SU-DHL-6 (cell line): ENCODE measurements around the gene SERBP1.

Experiments used
- H2AFZ ChIP-seq: fragments of 200-600 bp; sonication (generic); 2 replicates; pipeline ENCODE4 v1.6.1; 2014; ENCODE audit warnings: low read depth, mild to moderate bottlenecking, moderate library complexity, mixed read lengths, antibody characterized with exemption, low read length; ENCODE audit not compliant: severe bottlenecking
- H3F3A ChIP-seq: fragments of 200-600 bp; shearing (Covaris generic); 2 replicates; pipeline ENCODE4 v1.6.0; 2016; ENCODE audit warnings: antibody characterized with exemption, mild to moderate bottlenecking; ENCODE audit not compliant: insufficient read depth
- H3K27ac ChIP-seq: fragments of 200-600 bp; sonication (generic); 2 replicates; pipeline ENCODE4 v1.5.1; 2016; ENCODE audit warnings: low read depth, mild to moderate bottlenecking, low read length, moderate library complexity, mixed read lengths
- H3K27me3 ChIP-seq: fragments of 200-600 bp; sonication (generic), shearing (Covaris generic); 2 replicates; pipeline ENCODE4 v1.6.0; 2014; ENCODE audit warnings: mild to moderate bottlenecking, low read length
- H3K36me3 ChIP-seq: fragments of 200-600 bp; sonication (generic); 2 replicates; pipeline ENCODE4 v1.6.1; 2014; ENCODE audit warnings: mild to moderate bottlenecking, low read length, mixed read lengths
- H3K4me2 ChIP-seq: fragments of 300-600, 200-600 bp; shearing (Covaris generic), sonication (generic); 2 replicates; pipeline ENCODE4 v1.6.0; 2014; ENCODE audit warnings: low read length, low read depth, mild to moderate bottlenecking; ENCODE audit not compliant: poor library complexity, severe bottlenecking
- H3K4me3 ChIP-seq: fragments of 200-600 bp; sonication (generic); 2 replicates; pipeline ENCODE4 v1.5.1; 2014; ENCODE audit warnings: antibody characterized with exemption, low read length, mild to moderate bottlenecking, mixed read lengths; ENCODE audit not compliant: insufficient read depth, poor library complexity, severe bottlenecking
- H3K79me2 ChIP-seq: fragments of 200-600 bp; sonication (generic); 2 replicates; pipeline ENCODE4 v1.6.1; 2014; ENCODE audit warnings: mild to moderate bottlenecking, low read length, moderate library complexity; ENCODE audit not compliant: insufficient read depth
- H3K9ac ChIP-seq: fragments of 200-600 bp; sonication (generic); 2 replicates; pipeline ENCODE4 v1.7.0; 2014; ENCODE audit warnings: mild to moderate bottlenecking, low read length
- H3K9me2 ChIP-seq: fragments of 200-600 bp; sonication (generic); replicated peaks from 2 replicates; pipeline ENCODE4 v1.6.1; 2014; ENCODE audit warnings: low read length; ENCODE audit not compliant: insufficient read depth
- H3K9me3 ChIP-seq: fragments of 200-600 bp; sonication (generic); 2 replicates; pipeline ENCODE4 v1.6.1; 2014; ENCODE audit warnings: low read length, mixed read lengths; ENCODE audit not compliant: insufficient read depth
- H4K20me1 ChIP-seq: fragments of 200-600 bp; sonication (generic); 2 replicates; pipeline ENCODE4 v1.6.1; 2014; ENCODE audit warnings: low read depth, mild to moderate bottlenecking, antibody characterized with exemption, low read length, moderate library complexity, mixed read lengths
- CTCF ChIP-seq: fragments of 200-600 bp; sonication (generic); IDR thresholded peaks from one replicate; pipeline ENCODE4 v1.5.1; 2017; ENCODE audit warnings: antibody characterized with exemption, mild to moderate bottlenecking, low read length, moderate library complexity; ENCODE audit not compliant: insufficient read depth, poor library complexity, severe bottlenecking
- EZH2phosphoT487 ChIP-seq: fragments of 200-600 bp; sonication (generic), shearing (Covaris generic); conservative IDR thresholded peaks from 2 replicates; pipeline ENCODE4 v1.6.1; 2018; ENCODE audit warnings: mild to moderate bottlenecking, antibody characterized with exemption, low read length, moderate library complexity, mixed read lengths

The SERBP1 gene

GRCh38 chr1:67399199-67399993 is 30.8 kb downstream of the SERBP1 start:
- Histone ChIP-seq H3F3A (peaks cover 13% of the 10 kb centered on the region; the same call in 1 of the 2 replicates), H3K4me2 (no peak overlapping the region), H4K20me1 (no peaks in the 10 kb centered on the region), H3K36me3 (no peaks in the 10 kb centered on the region), H2AFZ (no peak overlapping the region), H3K9me3 (no peaks in the 10 kb centered on the region), H3K9me2 (no peaks in the 10 kb centered on the region), H3K27me3 (no peaks in the 10 kb centered on the region), H3K27ac (no peak overlapping the region), H3K9ac (no peak overlapping the region), H3K4me3 (no peak overlapping the region), H3K79me2 (no peaks in the 10 kb centered on the region)
- TF ChIP-seq CTCF: no peak
- no peak for TF ChIP-seq EZH2phosphoT487

- TF ChIP-seq CTCF (no peak), EZH2phosphoT487 (no peak)
- Histone ChIP-seq H3K9me2 (no peaks in the 10 kb centered on the region), H3K27me3 (no peaks in the 10 kb centered on the region), H2AFZ (no peak overlapping the region), H3K36me3 (no peaks in the 10 kb centered on the region), H3K9me3 (no peaks in the 10 kb centered on the region), H3K27ac (no peak overlapping the region), H3K4me3 (no peak overlapping the region), H4K20me1 (no peaks in the 10 kb centered on the region), H3K4me2 (no peak overlapping the region), H3K9ac (no peak overlapping the region), H3K79me2 (no peaks in the 10 kb centered on the region), H3F3A (no peaks in the 10 kb centered on the region)
Observed at GRCh38 chr1:67394548-67394947, 35.7 kb downstream of the SERBP1 start.

GRCh38 chr1:67393737-67394136 is 36.5 kb downstream of the SERBP1 start:
- Histone ChIP-seq H3K9me2 (no peaks in the 10 kb centered on the region), H3K36me3 (no peaks in the 10 kb centered on the region), H3K27me3 (no peaks in the 10 kb centered on the region), H3K27ac (no peak overlapping the region), H4K20me1 (no peaks in the 10 kb centered on the region), H3K9ac (no peak overlapping the region), H3K79me2 (no peaks in the 10 kb centered on the region), H3K4me3 (no peak overlapping the region), H2AFZ (no peak overlapping the region), H3K9me3 (no peaks in the 10 kb centered on the region), H3K4me2 (no peak overlapping the region), H3F3A (no peaks in the 10 kb centered on the region)
- TF ChIP-seq EZH2phosphoT487: no peak
- no peak for TF ChIP-seq CTCF
